LNCAP (cell line): ENCODE results near the gene TMEM255A.

Experiments used
- TF ChIP-seq, protein P1 (sequence below): fragments of 450-650 bp; IDR thresholded peaks from 2 replicates; pipeline ENCODE4 v1.5.1; 2017; ENCODE audit warnings: mild to moderate bottlenecking

Gene TMEM255A

DNA sequence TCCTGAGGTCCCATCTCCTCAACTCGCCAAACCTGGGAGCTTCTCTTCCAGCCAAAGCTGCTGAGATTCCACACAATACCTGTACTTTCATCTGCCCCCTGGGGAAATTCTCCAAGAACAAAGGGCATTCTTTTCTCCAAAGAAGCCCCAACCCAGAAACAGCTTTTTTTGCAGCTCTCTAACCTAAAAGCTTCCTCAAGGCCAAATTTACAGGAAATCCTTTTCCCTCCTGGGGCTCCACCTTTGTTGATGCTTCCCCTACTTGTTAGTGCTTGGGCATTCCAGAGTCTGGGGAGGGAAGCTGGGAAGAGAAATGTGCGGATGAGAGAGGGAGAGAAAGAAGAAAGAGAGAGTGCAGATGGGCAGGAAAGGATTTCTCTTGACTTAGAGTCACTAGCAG lies 36.3 kb downstream of the TMEM255A start:
- TF ChIP-seq, protein P1, sequence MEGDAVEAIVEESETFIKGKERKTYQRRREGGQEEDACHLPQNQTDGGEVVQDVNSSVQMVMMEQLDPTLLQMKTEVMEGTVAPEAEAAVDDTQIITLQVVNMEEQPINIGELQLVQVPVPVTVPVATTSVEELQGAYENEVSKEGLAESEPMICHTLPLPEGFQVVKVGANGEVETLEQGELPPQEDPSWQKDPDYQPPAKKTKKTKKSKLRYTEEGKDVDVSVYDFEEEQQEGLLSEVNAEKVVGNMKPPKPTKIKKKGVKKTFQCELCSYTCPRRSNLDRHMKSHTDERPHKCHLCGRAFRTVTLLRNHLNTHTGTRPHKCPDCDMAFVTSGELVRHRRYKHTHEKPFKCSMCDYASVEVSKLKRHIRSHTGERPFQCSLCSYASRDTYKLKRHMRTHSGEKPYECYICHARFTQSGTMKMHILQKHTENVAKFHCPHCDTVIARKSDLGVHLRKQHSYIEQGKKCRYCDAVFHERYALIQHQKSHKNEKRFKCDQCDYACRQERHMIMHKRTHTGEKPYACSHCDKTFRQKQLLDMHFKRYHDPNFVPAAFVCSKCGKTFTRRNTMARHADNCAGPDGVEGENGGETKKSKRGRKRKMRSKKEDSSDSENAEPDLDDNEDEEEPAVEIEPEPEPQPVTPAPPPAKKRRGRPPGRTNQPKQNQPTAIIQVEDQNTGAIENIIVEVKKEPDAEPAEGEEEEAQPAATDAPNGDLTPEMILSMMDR = no peak

DNA sequence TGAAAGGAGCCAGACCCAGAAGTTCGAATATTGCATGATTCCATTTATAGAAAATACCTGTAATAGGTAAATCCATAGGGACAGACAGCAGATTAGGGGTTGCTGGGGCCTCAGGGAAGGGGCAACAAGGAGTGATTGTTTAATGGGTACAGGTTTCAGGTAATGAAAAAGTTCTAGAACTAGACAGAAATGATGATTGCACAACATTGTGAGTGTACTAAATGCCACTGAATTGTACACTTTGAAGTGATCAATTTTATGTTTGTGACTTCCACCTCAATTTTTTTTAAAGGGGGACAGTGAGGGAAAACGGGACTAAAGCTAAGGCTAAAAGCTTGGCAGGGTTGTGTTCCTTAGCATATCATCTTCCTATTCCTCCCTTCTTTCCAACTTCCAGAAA lies 37.1 kb downstream of the TMEM255A start:
- TF ChIP-seq, protein P1 = no peak

GRCh38 chrX:120271218-120271617 lies 40.0 kb downstream of the TMEM255A start:
- TF ChIP-seq, protein P1 = no peak

GRCh38 chrX:120270567-120270966 lies 40.7 kb downstream of the TMEM255A start:
- TF ChIP-seq, protein P1 = no peak

- TF ChIP-seq, protein P1 = no peak
Measured at GRCh38 chrX:120269373-120270035, 41.8 kb downstream of the TMEM255A start.

DNA sequence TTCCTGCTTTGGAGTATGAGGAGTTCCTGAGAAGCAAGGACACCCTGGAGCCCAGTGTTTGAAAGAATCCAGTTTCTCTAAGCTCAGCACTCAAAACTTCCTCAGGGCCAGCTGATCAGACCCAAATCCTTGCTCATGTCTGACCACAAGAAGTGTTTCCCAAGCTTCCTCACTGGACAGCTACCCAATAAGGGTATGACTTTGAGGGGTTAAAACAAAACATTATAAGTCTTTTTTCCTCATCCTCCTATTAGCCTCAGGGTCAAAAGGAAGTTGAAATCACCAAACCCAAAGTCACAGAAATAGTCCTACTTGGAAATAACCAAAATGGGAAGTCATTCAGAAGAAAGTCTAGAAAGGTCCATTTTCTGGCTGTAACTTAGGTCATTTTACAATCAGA lies 46.9 kb downstream of the TMEM255A start:
- TF ChIP-seq, protein P1 = no peak

- TF ChIP-seq, protein P1 = no peak
Measured at GRCh38 chrX:120262859-120263708, 48.2 kb downstream of the TMEM255A start.
